GM19328 (cell line): ENCODE results near the gene FGF1.
A peak's percentile ranks its signal among the peaks of the same experiment; 100 is the strongest.

Experiments used
- ATAC-seq: cut with Tn5 transposase; IDR thresholded peaks from one replicate; pipeline ENCODE4 v1.9.1; 2021; ENCODE audit warnings: mild to moderate bottlenecking, moderate library complexity; ENCODE audit not compliant: unreplicated experiment

The FGF1 gene

DNA sequence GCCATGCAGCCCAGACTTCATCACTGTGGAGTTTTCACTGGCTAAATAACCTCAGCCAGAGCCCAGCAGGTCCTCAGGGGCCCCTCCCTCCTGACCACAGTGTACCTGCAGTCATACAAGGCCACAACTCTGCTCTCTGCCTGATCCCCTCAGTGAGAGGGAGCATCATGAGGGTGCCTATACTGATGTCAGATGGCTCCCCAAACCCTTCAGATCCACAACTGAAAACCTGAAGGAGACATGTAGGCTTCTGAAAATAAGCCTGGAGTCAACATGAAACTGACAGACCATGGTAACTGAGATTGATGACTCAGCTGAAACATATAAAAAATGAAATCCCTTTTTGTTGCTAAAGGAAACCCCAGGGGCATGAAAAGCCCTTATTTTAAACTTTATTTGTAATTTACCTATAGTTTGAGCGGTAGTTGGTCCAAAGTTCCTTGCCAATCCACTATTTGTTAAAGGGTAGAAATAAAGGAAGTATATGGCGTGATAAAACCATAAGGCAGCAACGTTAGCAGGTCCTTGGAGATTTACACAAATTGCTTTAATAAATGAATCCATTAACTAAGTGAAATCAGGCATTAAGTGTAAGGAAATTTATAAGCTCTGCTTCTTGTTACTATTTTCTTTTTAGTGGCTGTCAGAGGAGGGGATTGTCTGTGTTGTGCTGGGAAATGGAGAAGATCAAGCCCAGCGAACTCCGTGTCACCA is 68.3 kb downstream of the FGF1 start:
- no peak for ATAC-seq

DNA sequence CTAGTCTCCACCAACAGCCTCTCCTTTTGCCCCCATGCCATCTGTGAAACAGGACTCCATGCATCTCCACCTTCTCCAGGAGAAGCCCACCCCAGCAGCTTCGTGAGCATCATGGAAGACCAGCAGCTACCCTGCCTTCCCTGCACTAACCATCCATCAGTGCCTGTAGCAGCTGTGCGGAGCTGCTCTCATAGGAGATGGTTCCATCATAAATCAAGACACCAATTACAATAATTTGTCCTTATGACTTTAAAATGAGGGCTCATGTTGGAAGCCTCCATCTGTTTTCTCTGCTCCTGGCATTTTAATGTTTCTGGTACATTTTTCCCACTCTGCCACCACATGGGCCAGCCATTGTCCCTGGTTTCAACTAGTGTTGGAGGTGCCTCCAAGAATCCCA is 69.9 kb downstream of the FGF1 start:
- no peak for ATAC-seq

DNA sequence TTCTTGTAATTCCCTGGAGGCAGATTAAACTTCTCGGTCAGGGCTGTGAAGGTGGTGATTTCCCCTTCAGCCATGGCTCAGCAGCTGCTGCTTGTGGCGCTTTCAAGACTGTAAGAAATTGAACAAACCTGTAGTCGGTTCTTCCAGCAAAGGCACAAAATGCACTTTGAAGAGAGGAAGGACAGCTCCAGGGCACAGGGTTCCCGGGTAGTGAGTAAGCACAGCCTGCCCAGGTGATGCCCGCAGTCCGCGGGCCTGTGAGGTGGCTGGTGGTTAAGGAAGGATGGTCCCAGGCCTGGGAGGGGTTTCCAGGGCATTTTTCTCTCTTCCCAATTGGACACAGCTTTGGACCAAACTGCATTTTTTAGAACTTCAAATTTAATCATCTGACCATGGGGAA is 71.8 kb downstream of the FGF1 start:
- ATAC-seq: no peak

DNA sequence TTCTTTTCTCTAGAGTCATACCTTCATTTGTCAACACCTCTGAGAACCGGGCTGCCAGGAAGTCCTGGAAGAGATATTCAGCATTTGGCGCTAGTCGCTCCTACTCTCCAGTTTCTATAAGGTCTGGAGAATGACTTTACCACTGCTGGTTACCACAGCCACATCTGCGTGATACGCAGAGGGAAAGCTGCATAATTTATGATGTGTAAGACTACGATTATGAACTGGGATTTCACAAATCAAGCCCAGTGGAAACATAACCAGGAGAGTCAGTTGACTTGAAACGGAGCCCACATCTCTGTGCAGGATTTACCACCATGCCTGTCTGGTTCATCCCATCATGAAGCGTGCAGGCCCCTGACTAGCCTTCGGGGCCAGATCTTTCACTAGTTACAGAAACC is 72.6 kb downstream of the FGF1 start:
- ATAC-seq: no peak

DNA sequence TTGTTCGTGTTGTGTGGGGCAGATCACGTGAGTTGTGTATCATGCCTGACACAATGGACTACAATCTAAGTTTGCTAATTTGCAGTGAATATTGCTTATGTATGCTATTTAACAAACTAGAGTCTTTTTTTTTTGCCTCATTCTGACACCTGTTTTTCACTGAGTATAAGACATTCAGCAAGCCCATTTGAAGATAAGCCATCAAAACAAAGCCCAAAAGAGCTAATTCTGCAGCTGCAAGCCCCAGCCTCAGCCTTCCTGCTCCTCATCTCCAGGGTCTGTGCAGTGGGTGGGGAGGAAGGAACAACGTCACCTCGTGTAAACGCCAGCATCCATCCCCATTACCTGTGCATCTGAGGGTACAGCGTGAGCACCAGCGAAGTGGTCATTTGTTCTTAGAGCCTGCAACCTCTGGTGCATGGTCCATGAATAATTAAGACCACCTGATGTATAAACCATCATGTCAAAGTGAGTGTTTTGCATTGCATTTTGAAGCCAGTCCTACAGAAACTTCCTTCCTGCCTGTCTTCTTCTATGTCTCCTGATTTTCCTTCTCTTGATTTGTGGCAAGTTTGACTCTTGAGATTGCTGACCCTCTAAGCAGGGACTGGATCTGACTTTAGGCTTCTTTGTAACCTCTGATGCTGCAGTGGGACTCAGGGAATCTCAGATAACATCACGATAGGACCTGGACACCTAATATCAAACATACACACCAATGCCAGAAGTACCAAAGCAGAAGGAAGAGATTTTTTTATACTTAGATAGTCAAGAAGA is 73.2 kb downstream of the FGF1 start:
- ATAC-seq: no peak

DNA sequence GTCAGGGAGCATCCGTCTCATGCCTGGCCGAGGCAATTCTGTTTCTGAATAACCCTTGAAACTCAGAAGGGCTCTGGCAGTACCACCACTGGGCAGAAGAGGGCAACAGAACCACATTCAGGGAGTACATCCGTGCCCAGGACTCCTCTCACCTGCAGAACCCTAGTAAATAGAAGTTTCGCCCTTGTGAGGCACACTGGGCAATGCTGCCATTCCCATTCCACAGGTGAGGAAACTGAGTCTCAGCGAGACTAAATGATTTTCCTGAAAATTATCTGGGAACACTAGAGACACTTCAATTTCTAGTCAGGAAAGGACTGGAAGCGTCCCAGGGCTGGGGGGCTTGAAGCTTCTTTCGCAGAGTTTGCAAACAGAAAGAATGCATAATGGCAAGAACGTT is 74.7 kb downstream of the FGF1 start:
- peak; percentile 88 for ATAC-seq

DNA sequence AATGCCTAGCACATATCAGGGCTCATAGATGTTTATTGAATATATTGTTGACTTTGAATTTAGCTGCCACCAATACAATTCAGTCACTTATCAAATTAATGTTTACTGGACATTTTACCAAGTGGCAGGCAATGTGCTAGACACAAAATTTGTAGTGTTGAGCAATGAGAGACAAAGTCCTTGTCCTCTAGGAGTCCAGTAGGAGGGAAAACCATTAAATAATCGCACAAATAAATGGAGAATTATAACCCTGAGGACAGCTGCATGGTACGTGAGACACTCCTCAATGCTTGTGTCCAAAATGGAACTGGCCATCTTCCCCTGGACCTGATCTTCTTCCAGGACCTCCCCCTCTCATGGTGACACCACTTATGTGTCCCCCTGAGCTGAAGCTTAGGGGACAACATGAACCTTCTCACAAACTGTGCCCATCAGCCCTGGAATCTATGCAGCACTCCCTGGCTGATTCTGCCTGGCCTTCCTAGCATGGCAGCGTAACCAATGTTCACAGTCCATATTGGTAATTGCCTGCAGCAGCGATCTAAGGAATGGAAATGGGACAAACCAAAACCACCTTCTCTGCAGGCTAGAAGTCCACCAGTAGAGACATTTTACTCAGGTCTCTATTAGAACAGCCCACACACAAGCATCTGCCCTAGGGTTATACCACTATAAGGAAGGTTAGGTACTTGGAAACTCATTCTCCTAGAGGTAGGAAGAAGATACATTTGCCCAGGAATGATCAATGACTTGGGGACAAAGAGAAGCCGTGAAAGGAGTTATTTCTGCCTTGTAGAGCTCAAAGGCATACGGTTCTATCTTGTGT is 75.5 kb downstream of the FGF1 start:
- ATAC-seq: no peak

DNA sequence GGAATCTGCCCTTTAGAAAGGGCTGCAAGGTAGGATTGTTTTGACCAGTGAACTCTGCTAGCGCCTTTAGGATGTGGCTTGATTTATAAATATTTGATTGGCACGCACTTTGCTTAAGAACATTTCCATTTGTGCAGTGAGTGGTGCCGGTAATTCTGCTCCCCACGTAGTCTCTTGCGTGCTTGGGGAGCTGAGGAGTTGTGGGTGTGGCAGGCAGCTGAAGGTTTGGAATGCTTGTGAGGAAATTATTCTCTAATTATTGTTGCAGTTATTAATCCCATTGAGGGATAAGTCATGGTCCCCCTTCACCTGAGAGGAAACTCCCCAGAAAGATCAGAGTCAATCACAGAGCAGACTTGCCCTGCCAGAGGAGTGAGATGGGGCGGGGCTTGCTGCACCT is 76.7 kb downstream of the FGF1 start:
- no peak for ATAC-seq

DNA sequence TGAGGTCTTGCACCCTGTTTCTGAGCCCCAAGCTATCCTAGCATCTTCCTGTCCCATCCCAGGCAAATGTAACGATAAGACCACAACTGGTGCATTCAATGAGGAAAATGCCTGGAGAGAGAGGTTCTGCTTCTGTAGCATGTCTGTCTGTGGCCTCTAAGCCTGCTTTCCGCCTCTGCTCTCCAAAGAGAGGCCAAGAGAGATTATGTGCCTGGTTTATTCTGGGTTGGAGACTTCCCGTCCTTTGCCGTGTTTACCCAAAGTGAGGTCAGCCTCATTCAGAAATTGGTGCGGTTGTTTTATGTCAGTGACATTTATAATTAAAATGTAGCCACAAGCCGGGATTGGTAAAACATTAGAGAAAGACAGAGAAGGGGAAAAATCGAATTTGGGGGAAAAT is 77.8 kb downstream of the FGF1 start:
- ATAC-seq: no peak

DNA sequence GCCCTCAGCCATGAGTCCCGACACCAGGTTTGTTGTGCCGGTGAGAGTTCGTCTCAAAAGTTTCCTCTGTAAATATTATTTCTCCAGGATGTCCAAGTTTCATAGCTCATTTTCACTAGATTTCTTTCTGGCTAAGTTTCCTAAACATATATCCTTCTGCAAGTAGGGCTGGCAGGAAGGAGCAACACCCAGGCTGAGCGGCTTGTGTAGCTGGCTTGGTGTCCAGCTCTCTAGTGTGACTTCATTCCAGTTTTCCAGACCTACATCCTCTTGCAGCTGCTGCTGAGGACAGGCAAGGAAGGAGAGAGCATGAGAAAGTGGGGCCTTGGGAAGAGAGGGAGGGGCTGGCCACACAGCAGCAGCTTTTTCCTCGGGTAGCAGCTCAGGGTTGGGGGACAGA is 80.3 kb downstream of the FGF1 start:
- no peak for ATAC-seq

DNA sequence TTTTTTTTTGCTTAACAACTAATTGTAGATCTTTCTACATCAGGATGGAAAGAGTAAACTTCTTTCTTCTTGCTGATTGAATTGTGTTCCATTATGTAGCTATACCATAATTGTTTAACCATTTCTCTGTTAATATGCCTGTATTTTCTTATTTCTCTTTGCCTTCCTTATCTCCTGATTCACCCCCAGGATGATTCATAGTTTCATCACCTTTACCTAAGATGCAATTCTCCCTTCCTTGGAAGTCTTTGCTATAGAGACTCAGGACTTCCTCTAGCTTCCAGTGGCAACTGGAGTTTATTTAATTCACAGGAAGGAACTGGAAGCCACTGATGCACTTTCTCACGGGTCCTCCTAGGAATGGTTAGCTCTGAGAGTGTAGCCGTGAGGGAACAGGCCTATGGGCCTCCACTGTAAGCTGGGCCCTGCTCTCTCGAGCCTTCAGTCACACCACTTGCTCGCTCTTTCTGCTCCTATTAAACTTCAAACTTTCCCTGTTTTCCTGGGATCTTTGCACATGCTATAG is 83.1 kb downstream of the FGF1 start:
- ATAC-seq: no peak

DNA sequence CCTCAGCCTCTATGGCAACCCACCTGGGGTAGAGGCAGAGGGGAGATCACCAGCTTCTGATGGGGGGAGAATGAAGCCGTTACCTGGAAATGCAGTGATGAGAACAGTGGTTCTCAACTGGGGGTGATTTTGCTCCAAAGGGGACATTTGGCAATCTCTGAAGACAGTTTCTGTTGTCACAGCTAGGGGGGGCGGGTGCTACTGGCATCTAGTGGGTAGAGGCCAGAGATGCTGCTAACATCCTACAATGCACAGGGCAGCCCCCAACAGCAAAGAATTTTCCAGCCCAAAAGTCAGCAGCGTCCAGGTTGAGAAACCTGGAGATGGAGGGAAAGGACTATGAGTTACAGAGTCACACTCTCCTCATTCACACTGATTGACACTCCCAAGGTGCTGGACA is 84.5 kb downstream of the FGF1 start:
- no peak for ATAC-seq

DNA sequence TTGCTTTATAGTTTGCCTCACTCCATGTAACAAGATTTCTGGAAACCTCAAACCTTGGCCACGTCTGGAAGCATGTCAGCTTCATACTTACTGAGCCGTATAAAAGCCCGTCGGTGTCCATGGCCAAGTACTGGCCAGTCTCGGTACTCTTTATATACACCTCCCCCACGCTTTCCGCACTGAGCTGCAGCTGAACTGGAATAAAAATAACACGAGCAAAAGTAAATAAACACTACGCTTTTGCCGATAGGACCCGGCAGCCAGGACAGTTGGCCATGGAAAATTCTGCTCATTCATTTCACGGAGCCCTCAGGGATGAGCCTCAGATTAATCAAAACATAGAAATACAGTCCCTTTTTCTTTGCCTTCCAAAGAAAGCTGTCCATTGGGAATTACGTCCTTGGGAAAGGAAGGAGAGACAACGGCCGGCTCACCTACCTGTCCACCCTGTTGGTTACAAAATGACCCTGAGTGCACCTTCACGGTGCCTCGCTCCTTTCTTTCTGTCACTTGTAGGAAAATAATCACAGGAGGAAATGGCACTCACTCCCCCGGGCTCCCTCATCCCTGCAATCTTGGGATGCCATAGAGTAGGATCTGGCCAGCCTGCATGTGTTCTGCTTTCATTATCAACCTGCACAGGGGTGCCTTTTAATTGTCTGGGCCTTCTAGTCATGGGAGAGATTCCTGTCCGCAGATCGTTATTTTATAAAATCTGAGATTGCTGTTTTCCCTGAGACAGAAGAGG is 85.1 kb downstream of the FGF1 start:
- ATAC-seq: no peak

DNA sequence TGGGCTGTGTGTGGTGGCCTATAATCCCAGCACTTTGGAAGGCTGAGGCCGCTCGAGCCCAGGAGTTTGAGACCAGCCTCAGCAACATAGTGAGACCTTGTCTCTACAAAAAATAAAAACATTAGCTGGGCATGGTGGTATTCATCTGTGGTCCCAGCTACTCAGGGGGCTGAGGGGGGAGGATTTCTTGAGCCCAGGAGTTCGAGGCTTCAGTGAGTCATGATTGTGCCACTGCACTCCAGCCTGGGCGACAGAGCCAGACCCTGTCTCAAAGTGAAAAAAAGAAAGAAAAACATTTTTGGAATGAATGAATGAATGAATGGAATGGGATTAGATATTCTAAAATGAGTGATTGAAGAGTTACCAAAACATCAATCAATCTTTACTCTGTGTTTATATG is 85.8 kb downstream of the FGF1 start:
- ATAC-seq: no peak

DNA sequence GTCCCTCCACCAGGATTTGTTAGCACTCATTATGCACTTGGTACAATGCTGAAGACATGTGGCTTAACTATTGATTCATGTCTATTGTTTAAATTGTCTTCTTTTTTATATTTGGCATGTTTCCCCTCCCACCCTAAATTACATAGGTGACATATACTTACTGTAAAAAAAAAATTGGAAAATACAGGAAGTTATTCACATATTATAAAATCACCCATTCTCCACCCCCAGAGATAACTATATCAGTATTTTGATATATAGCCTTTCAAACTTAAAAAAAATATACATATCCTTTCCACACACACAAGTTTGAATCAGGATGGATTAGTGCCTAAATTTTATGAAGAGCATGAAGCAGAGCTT is 87.6 kb downstream of the FGF1 start:
- ATAC-seq: no peak

DNA sequence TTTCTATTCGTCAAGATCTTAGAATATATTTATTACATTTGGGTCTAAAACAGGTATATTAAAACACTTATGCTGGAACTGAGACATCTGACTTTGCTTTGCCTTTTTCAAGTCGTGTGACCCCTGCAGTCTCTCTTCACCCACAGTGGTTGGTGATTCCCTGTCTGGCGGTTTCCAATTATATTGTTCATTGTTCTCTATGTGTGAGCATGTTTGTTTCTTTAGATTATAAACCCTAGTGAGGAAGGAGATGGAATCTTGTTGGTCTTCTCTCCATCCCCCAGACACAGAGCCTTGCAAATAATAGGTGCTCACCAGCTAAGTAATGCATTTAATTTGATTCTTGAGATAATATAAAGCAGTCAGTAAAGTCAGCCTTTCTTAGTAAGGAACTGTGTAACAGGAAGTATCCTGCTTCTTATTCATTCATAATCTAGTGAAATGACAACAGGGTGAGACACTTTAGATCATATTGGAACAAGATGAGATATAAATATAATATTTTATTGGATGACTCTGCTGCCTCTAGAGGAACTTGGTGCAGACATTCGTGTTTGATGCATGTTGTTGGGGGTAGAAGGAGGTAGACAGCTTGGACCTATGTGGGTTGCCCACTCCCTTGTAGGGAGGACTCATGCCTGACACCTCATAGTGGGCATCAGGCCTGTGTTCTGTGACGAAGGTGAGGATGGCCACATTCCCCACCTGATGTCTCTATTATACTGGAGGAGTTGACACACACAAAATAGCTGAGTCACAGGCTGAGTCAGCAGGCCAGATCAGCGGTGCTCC is 88.1 kb downstream of the FGF1 start:
- ATAC-seq: no peak

DNA sequence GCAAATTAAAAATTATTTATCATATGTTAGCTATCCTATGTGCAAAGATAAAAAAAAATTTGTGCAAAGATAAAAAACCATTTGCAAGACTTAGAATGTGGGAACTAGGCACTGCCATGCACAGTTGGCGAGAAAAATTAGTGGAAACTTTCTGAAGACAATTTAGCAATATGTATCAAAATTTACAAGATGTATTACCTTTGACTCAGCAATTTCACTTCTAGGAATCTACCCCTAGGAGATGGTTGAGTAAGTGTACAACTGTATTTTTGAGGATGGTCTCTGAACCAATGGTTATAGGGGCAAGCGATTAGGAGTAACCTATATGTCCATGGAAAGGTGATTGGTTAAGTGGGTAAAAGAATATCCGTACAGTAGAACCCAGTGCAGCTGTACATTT is 88.9 kb downstream of the FGF1 start:
- ATAC-seq: no peak

DNA sequence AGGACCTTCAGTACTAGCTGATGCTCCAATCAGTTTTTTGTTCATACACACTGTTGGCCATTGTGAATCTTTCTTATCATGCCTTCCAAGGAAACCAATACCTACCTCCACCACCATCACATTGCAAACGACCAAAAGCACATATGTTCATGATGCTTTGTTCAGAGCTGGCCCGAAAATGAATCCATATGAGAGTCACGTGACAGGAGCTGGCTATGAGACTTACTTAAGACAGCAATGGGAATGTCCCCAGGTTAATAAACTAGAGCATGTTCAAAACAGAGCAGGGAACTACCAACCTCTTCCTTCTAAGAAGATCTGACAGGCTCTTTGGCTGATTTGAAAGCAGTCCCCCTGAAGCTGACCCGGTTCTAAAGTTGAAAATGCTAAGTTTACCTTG is 93.5 kb downstream of the FGF1 start:
- ATAC-seq: no peak

DNA sequence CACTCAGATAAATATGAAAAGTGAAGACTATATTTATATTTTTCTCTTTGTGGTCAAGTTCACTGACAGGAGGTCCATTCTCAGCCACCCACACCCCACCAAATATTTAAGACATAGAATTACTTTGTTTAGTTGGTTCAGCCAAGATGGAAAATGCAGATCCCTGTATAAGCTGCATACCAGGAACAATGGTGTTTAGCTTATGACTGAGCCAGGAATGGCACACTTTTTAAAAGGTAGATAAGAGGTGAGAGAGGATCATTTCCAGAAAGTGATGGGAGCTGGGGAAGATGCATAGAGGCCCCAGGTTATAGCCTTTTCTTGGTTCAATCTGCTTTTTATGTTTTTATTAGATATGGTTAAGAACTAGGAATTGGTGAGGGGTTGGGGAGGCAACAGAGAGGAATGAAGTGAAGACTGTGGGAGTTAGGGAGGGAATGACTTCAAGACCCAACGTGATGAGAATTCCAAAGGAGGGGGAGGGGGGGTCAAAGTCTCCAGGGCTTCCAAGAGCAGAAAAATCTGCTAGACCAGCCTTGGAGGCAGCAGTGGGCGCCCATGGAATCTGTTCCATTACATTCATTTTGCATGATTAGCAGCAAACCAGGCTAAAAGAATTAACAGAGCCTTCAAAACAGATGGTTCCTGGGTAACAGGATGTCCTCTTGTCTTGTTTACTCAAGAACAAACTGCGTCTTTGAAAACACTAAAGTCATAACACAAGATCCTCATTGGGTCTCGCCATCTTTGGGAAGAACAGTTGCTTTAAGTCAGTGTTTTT is 95.2 kb downstream of the FGF1 start:
- no peak for ATAC-seq
